ENCODE data around the gene PSD4.

PSD4 gene

DNA sequence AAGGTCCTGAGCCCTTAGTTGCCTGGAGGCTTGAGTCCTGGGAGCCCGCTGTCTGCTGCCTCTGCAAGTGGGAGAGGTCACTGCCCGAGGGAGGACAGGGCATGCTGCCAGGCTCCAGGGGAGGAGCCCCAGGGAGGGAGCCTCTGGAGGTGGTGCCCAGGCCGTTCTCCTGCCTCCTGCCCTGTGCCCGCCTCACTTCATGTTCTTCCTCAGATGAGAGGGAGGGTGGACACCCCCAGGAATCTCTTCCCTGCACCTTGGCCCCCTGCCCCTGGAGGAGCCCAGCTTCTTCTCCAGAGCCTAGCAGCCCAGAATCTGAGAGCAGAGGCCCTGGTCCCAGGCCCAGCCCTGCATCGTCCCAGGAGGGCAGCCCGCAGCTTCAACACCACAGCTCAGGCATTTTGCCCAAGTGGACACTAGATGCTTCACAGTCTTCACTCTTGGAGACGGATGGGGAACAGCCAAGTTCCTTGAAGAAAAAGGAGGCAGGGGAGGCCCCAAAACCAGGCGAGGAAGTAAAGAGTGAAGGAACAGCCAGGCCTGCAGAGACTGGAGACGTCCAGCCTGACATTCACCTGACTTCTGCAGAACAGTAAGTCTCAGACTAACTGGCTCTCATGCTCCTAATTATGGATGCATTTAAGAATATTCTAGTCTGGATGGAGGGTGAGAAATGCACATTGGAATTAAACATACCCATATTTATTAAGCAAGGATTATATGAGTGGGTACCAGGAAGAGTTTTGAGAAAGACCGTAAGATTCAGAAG, 12.1 kb downstream of the PSD4 start:
- no peak for DNase-seq

DNA sequence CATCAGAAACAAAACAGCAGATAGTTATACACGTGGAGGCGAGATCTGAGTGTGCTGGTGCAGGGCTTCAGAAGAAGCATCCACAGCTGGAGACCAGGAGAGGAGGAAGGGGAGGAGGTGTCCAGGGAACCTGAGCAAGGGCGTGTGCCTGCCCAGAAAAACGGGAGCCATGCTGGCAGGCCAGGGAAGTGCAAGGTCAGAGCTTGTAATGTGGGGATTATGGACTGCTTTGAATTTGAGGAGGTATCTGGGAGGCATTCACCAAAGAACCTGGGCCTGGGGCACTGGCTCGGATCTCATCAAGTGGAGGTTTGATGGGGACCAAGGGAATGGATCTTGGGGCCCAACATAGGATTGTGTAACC, 12.6 kb downstream of the PSD4 start:
- DNase-seq: no peak

DNA sequence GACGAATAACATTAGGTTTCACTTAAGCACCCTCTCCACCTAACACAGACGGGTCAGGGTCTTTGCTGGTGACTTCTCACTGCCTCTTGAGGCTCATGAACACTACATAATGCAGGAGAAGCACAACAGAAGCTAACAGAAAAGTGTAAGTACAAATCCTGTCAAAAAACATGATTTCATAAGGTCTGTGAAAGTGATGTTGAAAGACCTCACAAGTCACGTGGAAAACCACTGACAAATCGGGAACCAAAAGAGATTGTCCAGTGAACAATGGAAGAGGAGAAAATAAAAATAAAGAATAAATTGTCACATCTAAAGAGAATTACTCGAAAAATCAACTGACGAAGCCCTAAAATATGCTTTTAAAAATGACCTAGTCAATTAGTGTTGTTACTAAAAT, 14.0 kb downstream of the PSD4 start:
- no peak for DNase-seq

DNA sequence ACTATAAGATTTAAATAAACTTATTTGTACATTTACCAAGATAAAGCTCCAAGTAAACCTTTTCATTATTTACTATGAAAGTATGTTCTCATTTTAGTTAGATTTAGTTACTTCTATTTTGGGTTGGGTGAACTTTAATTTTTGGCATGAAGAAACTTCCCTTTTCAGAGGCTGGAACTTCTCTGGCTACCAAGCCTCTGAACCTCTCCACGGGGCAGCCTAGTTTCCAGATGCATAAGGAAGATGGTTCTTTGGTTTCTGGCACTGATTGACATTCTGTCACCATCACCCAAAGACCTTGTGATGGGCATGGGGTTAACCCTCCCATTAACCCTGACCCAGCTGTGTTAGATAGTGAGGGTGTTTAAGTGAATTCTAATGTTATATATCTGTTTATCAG, 17.1 kb downstream of the PSD4 start:
- no peak for DNase-seq

DNA sequence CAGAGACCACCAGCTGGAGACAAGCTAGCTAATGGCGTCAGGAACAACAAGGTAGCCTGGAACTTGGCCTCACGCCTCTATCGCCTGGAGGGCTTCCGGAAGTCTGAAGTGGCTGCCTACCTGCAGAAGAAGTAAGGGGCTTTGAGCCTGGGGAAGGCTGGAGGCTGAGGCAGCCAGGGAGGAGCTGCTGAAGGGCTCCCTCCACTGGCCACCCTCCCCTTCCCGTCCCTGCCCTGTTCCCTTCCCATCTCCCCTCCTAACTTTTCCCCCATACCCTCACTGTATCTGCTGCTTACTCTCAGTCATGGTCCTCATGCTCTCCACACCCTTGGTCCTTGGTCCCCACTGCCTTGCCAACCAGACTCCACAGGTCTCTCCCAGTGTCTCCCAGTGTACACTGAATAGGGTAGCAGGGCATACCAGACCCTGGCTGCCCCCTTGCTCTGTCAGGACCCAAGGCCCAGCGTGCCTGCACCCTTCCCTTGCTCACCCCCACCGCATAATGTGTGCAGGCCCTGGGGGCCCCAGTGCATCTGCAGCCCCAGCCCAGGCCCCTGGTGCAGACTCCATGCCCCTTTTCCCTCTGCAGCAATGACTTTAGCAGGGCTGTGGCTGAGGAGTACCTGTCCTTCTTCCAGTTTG, 18.8 kb downstream of the PSD4 start:
- DNase-seq: no peak

DNA sequence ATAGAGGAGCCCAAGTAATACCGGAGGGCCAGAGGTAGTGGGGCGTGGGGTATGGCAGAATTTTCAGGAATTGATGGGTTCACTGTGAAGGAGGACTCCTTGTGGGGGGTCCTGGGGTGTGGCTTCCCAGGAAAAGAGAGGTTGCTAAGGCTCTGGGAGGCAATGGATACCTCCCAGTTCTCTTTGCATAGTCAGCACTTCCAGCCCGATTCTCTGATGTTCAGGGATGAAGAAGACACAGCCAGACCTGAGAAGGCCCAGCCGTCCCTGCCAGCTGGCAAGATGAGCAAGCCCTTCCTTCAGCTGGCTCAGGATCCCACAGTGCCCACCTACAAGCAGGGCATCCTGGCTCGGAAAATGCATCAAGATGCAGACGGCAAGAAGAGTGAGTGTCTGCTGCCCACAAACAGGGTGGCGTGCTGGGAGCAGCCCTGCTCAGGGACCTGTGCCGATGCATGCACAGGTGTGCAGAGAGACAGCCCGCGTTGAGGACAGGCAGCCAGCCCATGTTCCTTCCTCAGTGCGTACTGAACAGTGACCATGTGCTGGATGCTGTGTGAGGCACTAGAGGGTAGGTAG, 22.2 kb downstream of the PSD4 start:
- DNase-seq: no peak

DNA sequence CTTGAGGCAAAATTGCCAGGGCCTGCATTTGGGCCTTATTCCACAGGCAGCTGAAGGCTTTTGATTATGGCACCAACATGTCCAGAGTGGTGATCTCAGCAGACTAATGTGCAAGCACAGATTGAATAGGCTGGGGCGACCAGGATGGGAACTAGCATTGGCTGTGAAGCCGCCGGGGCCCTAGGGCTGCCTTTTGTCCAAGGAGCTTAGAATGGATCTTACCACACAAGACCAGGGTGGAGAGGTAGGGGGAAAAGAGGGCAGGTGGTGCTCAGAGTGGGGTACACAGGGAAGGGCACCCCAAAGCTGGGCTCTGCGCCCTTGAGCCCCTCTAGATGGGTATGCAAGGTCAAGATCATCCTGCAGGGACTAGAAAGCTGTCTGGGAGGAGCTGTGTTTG, 23.1 kb downstream of the PSD4 start:
- DNase-seq: no peak

DNA sequence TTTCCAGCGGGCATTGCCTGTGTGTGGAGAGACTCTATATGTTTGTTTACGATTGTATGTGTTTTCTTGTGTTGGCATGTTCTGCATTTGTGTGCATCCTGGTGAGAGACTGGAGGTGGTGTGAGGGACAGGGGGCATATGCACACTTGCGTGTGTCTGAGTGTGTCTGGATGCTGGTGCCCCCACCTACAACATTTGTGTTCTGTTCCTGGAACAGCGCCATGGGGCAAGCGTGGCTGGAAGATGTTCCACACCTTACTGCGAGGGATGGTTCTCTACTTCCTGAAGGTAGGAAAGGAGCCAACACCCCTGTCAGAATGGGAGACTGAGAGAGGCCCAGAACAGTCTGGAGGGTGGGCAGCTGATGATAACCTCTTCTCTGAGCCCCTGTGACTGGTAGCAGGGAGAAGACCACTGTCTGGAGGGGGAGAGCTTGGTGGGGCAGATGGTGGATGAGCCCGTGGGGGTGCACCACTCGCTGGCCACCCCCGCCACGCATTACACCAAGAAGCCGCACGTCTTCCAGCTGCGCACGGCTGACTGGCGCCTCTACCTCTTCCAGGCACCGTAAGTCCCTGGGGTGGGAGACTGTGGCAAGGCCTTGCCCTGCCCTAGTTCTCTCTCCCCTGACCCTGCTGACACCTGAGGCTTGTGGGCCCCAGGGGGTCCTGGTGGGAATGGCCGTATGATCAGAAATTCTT, 23.7 kb downstream of the PSD4 start:
- no peak for DNase-seq

DNA sequence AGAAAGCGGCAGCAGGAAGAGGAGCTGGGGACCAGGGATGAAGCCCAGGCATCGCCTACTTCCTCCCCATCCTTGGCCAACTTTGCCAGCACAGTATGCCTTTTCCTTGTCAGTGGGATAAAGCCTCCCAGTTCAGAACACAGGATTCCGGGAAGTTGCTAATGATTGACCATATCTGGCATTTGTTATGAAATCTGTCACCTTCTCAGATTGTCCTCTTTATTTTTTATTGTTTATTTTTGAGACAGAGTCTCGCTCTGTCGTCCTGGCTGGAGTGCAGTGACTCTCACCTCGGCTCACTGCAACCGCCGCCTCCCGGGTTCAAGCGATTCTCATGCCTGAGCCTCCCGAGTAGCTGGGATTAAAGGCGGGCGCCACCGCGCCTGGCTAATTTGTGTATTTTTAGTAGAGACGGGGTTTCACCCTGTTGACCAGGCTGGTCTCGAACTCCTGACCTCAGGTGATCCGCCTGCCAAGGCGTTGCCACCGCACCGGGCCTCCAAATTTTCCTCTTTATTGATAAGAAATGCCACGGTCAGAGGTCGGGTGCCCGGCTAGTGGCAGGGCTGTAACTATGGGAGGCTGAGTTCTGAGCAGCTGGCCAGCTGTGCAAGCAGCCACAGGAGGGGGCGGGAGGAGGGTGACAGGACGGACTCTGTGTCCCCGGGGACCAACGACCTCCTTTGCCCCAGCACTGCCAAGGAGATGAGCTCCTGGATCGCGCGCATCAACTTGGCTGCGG, 24.4 kb downstream of the PSD4 start:
- no peak for DNase-seq

DNA sequence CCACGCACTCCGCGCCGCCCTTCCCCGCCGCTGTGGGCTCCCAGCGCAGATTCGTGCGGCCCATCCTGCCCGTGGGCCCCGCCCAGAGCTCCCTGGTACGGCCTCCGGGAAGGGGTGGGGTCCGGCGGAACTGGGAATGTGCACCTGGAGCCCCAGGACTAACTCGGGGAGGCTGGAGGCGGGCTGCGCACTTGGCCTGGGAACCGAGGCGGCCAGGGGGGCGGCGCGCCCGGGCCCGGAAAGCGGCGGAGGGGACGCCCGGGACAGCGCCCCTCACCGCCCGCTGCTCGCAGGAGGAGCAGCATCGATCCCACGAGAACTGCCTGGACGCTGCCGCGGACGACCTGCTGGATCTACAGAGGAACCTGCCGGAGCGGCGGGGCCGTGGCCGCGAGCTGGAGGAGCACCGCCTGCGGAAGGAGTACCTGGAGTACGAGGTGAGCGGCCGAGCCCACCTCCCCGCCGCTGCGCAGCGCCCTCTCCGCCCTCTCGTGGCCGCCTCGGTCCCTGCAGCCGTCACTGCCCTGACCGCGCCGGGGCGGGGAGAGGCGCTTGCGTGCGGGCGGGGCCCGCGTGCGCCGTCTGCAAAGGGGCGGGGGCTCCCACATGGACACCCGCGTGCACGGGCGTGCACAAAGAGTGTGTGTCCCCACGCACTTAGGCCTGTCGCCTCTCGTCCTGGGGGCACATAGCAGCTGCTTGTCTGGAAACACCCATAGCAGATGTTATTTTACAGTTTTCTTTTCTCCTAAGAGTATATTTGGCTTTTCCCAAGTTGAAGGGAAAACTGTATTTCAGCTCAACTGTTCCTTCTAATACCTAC, 25.2 kb downstream of the PSD4 start:
- peak; percentile 68 to 76 for DNase-seq

DNA sequence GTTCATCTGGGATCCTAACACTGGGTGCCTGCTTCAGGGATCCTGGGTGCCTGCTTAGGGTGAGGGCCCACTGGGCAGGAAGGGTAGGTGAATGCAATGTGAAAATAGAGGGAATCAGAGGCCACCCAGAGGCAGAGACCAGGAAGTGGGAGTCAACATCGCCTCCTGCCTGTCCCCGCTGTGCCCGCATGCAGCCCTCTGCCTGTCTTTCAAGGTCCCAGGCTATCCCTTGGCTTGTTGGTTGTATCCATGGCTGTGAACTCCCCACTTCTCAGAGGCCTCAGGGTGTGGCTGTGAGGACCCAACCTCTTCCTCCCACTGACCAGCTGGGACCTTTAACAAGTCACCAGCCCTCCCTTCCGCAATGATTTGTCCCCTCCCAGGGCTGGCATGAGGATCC, 26.5 kb downstream of the PSD4 start:
- no peak for DNase-seq

DNA sequence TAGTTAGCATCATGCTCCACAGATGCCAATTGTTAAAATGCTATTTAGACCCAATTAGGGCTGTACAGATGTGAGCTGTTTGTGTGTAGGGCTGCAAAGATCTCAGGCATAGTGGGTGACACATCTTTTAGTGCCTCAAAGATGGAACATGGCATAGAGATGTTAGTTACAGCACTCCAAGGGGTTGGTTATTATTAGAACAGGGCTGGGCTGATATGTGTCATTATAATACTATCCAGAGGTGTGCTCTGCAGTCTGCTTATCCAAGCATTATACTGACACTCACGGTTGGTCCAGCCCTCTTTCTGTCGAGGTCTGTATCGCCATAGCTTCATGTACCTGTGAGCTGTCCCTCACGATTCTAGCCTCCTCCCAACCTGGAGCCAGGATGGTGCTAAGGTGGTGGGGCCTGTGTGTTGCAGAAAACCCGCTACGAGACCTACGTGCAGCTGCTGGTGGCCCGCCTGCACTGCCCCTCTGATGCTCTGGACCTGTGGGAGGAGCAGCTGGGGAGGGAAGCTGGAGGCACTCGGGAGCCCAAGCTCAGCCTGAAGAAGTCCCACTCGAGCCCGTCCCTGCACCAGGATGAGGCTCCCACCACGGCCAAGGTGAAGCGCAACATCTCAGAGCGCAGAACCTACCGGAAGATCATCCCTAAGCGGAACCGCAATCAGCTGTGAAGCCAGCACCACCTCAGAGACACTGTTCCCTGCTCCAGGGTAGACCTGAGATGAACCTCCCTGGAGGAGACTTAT, 27.1 kb downstream of the PSD4 start:
- DNase-seq: no peak

DNA sequence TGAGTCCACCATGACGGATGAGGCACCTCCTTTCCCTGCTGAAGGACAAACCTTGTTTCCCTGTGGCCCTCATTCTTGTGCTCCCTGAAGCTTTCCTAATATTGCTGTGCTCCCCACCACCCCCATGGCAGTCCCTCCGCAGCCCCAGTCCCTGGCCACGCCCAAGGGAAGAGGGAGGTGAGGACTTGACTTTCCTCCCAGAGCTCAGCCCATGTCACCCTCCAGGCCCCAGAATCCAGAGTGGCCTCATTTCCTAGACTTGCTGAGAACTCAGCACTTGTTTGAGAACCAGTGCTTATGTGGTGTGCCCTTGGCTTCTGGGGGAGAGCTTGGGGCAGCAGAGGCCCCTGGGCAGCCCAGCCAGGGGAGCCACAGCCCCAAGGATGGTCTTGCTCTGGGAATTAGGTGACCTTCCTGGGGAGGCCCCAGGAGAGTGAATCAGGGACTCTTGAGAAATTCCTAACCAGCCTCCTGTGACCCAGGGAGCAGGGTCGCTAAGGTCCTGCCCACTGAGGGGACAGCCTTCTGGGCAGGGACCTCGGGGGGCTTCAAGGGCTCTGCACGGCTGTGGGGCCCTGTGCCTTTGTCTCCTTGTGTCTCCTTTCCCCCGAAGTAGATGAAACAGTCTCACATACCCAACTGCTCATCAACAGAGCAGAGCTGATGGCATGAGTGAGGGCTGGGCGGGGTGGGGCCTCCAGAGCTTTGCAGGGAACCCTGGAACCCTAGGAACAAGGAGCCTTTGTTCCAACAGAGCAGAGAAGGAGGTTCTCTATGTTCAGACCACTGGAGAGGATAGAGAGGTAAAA, 27.9 kb downstream of the PSD4 start:
- DNase-seq: no peak

DNA sequence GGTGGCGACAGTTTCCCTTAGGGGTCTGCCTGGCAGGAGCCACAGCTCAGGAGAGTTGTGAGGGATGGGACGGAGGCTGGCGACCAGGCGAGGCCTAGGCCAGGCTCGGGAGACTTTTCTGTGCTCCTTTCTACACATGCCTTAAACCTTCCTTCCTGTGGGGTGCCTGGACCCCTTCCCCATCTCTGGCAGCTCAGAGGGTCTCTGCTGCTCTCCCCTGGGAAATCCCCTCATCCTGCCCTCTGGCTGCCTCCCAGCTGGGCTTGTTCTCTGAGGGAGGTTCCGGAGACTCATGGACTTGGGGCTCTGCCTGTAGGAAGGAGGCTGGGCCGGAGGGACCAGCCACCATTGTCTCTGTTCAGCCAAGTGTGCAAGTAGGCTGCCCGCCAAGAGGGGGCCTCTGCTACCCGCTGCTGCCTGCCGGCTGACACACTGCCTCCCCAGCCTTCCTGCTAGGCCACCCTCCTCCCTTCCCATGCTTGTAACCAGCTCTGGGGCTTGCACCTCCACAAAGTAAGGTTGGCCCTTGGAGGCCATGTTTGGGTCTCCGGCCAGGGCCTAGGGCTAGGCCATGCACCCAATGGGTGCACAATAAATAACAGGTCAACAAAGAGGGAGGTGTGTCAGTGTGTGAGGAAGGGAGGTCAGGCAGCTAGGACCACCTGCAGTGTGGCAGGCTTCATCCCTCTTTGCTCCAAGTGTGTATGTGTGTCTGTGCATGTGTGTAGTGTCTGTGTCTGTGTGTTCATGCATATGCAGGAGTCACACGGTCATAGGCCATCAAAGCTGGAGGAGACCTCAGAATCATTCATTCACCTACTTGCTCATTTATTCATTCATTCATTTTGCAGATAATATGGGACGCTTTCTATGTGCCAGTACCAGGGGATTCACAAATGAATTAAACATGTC, 28.8 kb downstream of the PSD4 start:
- DNase-seq: no peak

DNA sequence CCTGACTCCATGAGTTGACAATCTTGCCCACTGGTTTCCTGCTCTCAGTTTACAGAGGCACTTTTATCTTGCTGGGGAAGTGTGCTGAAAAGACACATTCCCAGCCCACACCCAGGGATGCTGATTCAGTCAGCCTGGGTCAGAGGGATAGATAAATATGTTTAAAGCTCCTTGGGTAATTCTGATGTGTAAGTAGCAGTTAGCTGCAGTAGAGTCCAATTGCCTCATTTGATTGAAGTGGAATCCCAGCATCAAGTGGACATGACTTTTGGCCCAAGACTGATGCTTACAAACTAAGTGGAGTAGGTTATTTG, 29.4 kb downstream of the PSD4 start:
- DNase-seq: no peak

DNA sequence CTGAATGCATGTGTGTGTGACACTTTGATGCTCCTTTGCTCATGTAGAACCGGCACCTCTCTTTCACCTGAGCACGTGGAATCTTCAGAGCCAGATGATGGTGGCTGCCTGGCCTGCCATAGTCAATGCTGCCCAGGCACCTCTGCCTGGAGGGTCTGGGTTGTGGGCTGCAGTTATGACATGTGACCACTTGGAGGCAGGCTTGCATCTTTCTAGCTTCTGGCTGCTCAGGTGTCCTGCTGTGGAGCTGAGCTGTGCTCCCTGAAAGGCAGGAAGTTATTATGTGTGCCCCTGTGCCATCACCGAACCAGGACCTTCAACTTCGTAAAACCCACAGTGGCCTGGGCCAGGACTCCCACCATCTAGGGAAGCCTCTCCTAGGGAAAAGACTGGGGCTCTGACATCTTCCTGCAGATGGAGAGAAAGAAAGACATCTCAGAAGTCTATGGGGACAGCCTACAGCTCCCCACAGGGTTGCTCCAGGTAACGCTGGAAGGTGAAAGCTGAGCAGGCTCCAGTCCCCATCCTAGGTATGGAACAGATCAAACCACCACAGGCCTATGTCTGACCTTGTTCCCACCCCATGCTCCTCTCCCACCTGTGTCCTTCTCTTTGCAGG, 30.2 kb downstream of the PSD4 start:
- DNase-seq: peak; percentile 75 to 82

DNA sequence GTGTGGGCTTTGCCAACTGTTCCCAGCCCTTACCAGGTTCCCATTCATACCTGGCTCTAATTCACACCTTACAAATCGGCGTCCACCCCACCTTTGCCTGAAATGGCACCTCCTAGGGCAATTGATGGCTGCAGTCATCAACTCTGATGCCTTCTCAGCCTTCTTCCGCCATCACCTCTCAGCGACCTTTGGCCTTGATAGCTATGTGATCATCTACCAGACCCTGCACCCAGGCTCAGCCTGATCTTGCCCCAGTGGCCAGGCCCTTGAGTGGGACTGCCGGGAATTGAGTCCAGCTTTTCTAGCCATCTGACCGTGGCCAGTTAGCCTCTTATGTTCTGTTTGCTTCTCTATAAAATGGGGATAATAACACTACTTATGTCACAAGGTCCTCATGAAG, 32.5 kb downstream of the PSD4 start:
- no peak for DNase-seq

DNA sequence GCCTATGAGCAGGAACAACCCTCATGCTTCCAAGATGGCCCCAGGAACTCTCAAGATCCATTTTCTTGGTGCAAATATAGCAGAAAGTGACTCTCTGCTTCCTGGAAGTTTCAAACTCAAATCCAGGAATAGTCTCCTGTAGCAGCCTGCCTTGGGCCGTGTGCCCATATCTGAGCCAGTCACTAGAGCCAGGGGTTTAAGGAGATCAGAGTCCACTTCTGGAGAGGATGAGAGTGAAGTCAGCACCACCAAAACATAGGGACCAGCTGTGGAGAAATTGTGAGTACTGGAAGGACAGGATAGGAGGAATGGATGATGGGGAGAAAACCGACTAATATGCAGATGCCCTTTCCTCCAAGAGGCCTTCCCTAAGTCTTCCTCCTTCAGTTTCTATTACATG, 33.2 kb downstream of the PSD4 start:
- DNase-seq: no peak

DNA sequence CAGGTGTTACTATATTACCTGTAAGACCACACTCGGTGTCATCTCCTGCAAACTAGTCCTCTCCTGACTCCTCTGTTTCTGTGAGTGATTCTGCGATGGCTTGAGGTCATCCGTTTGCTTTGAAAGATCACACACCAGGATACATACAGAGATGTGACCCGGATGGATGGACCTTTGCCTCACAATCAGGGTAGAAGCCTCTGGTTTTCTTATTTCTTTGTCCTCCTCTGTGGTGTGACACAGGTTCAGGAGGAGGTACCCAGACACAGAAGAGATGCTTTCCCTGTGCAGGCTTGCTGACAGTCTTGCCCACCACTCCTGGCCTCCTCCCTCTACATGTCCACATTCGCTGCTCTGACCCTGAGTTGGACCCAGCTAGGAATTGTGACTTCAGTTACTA, 34.6 kb downstream of the PSD4 start:
- DNase-seq: no peak
